Measurements from ENCODE around the gene LAMB1.

DNA sequence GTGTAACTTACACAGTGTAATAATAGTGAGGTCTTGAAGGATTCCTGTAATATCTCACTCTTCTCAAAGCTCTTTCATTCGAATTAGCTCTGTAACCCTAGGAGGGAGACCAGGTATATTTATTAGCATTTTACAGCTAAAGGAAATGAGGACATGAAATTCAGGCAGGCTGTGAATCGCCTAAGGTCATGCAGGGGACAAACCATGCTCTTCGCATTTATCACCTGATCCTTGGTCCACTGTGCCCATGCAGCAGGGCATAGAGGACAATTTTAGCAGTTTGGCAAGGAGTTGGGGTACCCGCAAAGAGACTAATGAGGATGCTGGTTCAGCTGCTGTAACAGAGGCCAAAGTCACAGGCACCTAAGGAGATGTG is 14.8 kb upstream of the LAMB1 start:
- TF ChIP-seq, protein P1, sequence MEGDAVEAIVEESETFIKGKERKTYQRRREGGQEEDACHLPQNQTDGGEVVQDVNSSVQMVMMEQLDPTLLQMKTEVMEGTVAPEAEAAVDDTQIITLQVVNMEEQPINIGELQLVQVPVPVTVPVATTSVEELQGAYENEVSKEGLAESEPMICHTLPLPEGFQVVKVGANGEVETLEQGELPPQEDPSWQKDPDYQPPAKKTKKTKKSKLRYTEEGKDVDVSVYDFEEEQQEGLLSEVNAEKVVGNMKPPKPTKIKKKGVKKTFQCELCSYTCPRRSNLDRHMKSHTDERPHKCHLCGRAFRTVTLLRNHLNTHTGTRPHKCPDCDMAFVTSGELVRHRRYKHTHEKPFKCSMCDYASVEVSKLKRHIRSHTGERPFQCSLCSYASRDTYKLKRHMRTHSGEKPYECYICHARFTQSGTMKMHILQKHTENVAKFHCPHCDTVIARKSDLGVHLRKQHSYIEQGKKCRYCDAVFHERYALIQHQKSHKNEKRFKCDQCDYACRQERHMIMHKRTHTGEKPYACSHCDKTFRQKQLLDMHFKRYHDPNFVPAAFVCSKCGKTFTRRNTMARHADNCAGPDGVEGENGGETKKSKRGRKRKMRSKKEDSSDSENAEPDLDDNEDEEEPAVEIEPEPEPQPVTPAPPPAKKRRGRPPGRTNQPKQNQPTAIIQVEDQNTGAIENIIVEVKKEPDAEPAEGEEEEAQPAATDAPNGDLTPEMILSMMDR (conservative IDR thresholded peaks at IDR 0.05; ENCODE audit: low read length), result no peak
- no peak for TF ChIP-seq EZH2phosphoT487 (IDR thresholded peaks at IDR 0.05; ENCODE audit: borderline replicate concordance, low read depth, low read length)
